Kidney epithelial cell (primary cell): Measurements from ENCODE around the gene UTF1. TPM values are rescaled to one million over a fixed set of nuclear protein-coding genes. Genes with fewer than 3 reads are reported as not detected.

ENCODE experiments used
- DNase-seq: peaks from one replicate; pipeline ENCODE4 v3.0.0-alpha.2; 2010; ENCODE audit warnings: low read depth
- H3K27me3 ChIP-seq: 2 replicates; pipeline ENCODE4 v1.6.0; 2011; ENCODE audit warnings: low read length; ENCODE audit not compliant: control insufficient read depth, insufficient read depth
- H3K36me3 ChIP-seq: 2 replicates; pipeline ENCODE4 v1.5.1; 2011; ENCODE audit warnings: low read length; ENCODE audit not compliant: control insufficient read depth, insufficient read depth
- H3K4me3 ChIP-seq: 2 replicates; pipeline ENCODE4 v1.5.1; 2011; ENCODE audit warnings: low read depth, mild to moderate bottlenecking, control low read depth, low read length
- CTCF ChIP-seq: IDR thresholded peaks from 2 replicates; pipeline ENCODE4 v1.5.1; 2011; ENCODE audit warnings: mild to moderate bottlenecking, moderate library complexity, low read length, control low read depth, inconsistent platforms; ENCODE audit not compliant: insufficient read depth, poor library complexity, severe bottlenecking
- total RNA-seq: library from RNA; depleted of rRNA; stranded (reverse); fragments of >200 nt; gene quantifications from 2 replicates; pipeline ENCODE4 v1.2.3, GENCODE V29; 2015

Gene UTF1
- total RNA-seq, 1 donor from 2014 or later, result not detected

GRCh38 chr10:133187906-133188681 lies 41.9 kb upstream of the UTF1 start:
- no peak for DNase-seq
- TF ChIP-seq CTCF, result no peak
- Histone ChIP-seq H3K4me3 (no peak overlapping the region), H3K36me3 (no peaks in the 10 kb centered on the region), H3K27me3 (peaks cover 38% of the 10 kb centered on the region)

GRCh38 chr10:133189256-133189655 lies 40.8 kb upstream of the UTF1 start:
- TF ChIP-seq CTCF, result no peak
- DNase-seq, result no peak
- H3K27me3 ChIP-seq, result peaks cover 38% of the 10 kb centered on the region
- H3K36me3 ChIP-seq, result no peaks in the 10 kb centered on the region
- no peak overlapping the region for H3K4me3 ChIP-seq

GRCh38 chr10:133189726-133190125 lies 40.3 kb upstream of the UTF1 start:
- no peak for DNase-seq
- peaks cover 36% of the 10 kb centered on the region for H3K27me3 ChIP-seq
- H3K4me3 ChIP-seq, result no peak overlapping the region
- H3K36me3 ChIP-seq, result no peaks in the 10 kb centered on the region
- no peak for TF ChIP-seq CTCF

- H3K36me3 ChIP-seq, result no peaks in the 10 kb centered on the region
- no peak for DNase-seq
- no peak for TF ChIP-seq CTCF
- H3K4me3 ChIP-seq, result no peak overlapping the region
- H3K27me3 ChIP-seq, result peaks cover 35% of the 10 kb centered on the region
Measured at GRCh38 chr10:133190225-133190624, 39.8 kb upstream of the UTF1 start.

GRCh38 chr10:133191651-133192050 lies 38.4 kb upstream of the UTF1 start:
- no peak overlapping the region for H3K4me3 ChIP-seq
- no peaks in the 10 kb centered on the region for H3K36me3 ChIP-seq
- no peak for TF ChIP-seq CTCF
- peaks cover 22% of the 10 kb centered on the region for H3K27me3 ChIP-seq
- DNase-seq, result no peak

GRCh38 chr10:133194151-133194550 lies 35.9 kb upstream of the UTF1 start:
- H3K27me3 ChIP-seq, result peaks cover 4% of the 10 kb centered on the region
- DNase-seq, result no peak
- H3K4me3 ChIP-seq, result no peak overlapping the region
- H3K36me3 ChIP-seq, result no peaks in the 10 kb centered on the region
- TF ChIP-seq CTCF, result no peak
